Activated CD4-positive, alpha-beta T cell treated with anti-CD3 and anti-CD28 coated beads for 4 hours (primary cell): ENCODE results near the gene HS6ST3.

Experiments
- DNase-seq, 2 donors: peaks; one replicate each; pipeline ENCODE4 v3.0.0-alpha.2; 2020

The HS6ST3 gene

DNA sequence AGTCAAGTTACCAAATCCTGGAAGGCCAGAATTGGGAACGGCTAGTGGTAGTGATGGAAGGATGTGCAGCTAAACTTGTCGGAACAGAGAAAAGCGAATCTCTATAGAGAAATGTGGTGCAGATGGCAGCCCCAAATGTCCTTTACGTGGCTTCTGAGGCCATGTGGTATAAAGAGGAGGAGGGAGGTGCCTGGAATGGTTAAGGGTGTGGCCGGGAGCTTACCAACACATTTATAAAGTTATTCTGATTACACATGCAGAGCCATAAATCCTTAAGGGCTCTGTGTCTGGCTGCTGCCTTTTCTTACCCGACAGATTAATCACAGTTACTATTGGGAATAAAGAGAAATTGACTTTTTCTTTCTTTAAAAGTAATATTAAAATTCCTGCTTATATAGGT lies 714.3 kb downstream of the HS6ST3 start:
- no peak for DNase-seq

DNA sequence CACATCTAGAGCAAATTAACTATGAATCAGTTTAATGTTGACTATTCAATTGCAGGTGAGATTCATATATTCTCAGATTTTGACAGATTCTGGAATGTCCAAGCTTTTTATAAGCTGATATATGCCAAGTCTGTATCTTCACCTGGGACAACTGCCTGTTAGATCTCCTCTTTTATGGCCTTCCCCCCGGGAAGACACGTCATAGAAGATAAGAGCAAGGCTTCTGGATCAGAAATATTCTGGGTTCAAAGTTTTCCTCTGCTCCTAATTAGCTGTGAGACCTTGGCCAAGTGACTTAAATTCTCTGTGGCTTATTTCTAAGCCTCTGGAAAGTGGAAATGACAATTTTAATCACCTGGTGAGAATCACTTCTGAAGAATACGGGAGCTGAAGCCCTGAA lies 716.8 kb downstream of the HS6ST3 start:
- DNase-seq = no peak

DNA sequence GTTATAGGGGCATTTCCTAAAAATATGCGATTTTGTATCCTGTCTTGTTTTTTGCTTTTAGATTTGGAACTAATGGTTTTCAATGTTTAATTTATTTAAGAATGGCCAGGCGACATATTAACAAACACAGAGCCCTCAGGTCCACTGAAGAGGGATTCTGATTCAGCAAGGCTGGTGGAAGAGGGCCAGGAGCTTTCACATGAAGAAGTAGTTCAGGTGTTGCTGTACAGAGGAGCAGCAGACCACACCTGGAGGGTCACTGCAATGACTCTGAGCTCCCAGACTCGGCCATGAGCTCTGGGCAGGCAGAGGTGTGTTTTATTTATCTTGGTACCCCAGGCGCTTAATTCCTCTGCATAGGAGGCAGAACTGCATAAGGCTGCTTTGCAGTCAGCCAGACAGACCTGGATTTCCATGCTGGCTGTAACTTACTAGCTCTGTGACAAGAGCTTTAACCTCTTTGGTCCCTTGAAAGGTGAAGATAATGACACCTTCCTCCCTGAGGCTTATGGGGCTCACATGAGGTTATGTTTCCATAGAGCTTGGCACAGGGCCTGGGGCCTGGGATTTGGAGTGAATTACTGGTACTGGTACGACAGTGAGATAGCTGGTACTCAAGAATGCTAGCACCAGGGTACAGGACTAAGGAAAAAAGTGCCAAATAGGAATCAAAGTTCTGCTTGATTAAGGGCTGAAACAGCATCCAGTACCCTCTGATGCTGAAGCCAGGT lies 719.6 kb downstream of the HS6ST3 start:
- DNase-seq = no peak

DNA sequence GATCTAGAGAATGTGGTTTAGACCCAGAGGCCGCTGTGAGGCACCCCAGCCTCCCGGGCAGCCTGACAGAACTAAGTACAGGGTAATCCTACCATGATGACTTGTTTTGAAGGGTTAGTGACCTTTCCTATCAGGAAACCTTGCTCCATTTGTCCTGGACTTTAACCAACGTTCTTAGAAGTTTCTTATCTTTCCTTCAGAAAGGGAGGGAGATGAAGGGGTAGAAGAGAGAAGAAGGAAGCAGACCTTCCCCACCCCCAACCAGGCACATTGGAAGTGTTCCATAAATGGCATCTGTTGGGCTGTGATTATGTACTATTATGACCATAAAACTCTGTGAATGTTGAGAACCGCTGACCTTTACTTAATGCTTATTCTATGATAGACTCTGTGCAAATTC lies 720.2 kb downstream of the HS6ST3 start:
- DNase-seq = no peak

DNA sequence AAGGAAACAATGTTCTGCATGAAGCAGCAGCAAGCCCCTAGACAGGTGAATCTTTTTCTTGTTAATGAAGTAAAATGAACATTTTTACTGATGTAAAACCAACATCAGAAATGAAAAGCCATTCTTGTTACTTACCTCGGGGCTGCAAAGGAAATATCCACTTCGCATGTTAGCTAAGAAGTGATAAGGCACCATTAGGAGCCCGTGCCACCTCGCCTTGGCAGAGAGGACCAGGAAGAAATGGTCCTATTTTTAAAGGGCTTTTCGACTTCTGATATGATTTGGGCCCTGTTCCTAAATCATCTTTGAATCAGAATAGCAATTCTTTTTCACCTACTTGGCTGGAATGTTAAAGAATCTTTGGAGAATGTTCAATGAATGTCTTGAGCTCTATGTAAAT lies 721.1 kb downstream of the HS6ST3 start:
- no peak for DNase-seq

DNA sequence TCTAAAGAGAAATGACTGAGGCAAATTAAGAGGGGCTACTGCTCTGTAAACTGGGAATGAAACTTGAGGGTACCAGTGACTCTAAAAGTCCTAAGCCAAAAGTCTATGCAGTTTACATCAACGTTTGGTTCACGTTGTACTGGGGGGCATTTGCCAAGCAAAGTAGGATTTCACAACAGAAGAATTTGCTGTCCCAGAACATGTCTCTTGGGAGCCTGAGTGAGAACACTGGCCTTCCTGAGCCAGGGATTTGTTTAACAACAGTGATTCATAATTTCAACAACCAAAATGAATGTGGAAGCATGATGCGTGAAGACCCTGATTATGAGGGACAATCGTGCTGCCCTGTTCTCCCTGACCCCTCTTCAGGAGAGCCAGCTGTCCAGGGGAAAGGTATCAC lies 726.4 kb downstream of the HS6ST3 start:
- no peak for DNase-seq

DNA sequence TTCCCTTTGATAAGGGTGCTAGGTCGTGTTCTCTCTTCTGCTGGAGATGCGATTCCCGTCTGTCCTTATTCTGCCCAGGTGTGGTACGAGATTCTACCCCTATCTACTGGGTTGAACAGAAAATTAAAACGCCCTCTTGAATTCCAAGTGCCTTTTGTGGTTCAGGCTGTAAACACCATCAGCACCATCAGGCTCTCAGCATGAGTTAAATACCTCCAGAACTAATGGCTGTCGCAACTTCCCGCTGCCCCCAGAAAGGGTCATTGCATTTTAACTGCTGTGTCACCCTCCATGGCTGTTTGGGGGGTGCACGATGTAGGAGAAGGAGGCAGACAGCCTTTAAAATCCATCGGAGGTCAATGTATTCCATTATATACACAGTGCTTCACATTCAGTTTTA lies 727.0 kb downstream of the HS6ST3 start:
- no peak for DNase-seq

DNA sequence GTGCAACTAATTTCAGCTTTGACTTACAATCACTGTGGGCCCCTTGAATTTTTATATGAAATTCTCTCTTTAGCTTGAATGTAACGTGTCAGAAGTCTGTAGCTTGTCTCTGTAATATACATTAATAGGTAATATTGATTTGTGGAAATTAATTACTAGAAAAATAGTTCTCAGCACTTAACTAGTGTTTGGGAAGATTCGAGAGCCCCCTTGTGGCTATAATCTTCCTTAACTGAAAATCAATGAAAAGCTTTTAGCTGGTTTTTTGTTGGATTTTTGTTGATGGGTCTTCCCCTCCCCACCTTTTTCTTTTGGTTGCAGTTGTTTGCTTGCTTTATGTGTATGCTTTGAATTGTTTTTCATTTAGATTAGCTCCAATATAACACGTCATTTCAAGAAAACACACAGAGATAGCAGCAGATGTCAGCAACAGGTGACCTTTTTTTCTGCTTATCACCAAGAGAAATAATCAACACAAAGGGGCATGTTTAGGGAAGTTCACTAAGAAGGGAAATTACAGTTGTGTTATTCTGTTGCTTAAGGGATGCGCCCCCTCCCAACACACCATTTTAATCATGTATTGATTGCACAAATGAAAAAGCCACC lies 727.5 kb downstream of the HS6ST3 start:
- DNase-seq = no peak

DNA sequence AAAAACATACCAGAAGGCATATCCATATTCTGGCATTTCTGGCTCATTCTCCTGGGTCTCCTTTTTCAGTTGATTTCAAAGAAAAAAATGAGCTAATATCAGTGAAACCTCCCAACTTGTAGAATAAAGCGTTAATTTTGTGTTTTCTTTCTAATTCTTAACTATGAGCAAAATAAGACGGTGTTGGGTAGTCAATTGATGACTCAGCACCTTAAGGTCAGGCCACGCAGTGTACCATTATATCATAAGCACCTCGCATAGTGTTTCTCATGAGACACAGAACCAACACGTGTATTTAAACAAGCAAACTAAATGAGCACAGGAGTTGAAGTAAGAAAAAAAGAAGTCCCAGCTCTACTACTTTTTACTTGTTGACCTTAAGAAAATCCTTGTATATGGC lies 729.5 kb downstream of the HS6ST3 start:
- DNase-seq = no peak

DNA sequence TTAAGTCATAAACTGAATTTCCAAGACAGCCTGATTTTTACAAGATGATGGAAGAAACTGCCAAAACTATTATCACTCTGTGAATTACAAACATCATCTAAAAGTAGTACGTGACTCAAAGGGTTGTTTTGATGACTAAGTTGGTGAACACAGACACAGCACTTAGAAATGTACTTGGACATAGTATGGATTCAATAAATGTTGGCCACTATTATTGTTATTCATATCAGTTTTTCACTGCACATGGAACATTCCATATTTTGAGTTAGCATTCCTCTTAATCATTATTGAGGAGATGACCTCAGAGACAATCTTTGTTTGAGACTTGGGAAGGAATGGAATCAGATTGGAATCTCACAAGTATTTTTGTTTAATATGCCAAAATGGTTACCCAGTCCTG lies 731.5 kb downstream of the HS6ST3 start:
- no peak for DNase-seq

DNA sequence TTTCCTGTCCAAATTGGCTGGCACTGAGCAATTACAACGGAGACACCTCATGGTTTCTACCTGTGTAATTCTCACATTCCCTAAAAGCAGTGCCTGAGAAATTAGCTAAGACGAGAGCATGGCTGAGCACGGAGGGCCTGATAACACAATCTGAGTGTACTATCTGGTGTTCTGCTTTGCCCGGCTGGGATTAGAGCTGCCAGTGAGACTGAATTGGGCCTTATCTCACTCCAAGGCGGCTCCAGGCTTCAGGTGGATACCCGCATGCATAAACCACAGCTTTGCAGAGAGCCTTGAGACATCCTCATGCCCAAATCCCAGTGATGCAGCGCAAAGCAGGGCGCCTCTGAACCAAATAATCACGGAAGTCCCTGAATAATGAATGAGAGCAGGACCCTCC lies 732.1 kb downstream of the HS6ST3 start:
- DNase-seq = no peak

DNA sequence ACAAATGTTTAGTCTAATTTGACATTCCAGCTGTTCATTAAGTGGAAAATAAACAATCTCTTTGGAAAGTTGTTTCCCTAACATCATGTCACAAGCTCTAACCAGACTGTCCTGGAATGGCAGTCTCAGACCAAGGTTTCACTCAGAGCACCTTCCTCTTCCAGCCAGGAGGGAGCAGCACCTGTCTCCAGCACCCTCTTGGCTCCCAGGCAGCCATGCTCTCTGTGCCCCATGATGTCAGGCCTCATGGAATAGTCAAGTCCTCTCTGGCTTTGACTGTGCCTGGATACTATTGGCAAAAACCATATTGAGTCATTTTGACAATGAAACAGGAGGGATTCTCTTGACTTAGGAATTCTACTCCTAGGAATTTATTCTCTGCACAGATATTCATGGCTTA lies 733.0 kb downstream of the HS6ST3 start:
- DNase-seq = no peak

DNA sequence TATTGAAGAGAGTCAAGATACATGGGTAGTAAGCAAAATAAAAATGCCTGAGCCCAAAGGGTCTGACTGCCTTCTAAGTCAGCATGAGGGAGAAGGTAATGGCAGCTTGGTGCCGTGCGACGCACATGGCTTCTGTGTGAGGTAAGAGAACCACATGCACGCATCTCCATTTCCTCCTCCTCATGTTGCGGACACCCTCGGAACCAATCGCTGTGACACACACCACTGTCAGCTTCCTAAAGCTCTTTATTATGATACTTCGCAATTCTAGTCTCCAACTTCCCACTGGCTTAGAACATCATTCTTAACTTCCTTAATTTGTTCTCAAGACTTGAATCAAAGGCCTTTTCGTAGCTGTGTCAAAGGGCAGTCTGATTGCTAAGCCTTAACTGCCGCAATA lies 734.2 kb downstream of the HS6ST3 start:
- DNase-seq = no peak

DNA sequence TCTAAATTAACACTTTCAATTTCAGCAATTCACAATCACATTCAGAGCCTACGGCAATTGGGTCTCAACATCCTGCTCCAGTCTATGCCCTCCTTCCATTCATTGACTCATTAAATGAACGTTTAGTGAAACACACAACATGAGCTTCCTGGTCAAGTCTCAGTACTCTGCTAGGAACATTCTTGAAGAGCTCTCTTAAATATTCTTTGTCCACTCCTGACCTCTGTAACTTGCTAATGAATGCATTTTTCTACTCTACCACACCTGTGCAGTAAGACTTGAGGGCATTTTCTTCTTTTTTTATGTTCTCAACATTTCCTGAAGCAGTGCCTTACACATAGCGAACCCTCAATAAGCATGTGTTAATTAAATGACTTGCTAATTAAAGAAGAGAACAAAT lies 735.7 kb downstream of the HS6ST3 start:
- no peak for DNase-seq

DNA sequence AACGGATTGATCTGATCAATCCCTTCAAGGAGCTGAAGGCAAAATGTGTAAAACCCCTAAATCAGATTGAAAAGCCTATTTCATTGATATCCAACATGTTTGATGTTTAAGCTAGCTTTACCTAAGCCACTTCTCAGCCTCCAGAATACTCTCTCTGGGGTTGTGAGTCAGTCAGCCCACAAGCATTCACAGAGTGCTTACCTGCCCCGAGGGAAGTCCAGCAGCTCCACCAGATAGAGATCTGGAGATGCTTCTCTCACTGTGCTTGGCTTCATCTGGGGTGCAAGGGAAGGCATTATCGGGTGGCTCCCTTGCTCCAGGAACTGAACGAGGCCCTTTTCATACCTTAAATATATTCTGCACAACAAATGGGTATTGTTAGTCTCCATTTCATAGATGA lies 744.7 kb downstream of the HS6ST3 start:
- DNase-seq = no peak

DNA sequence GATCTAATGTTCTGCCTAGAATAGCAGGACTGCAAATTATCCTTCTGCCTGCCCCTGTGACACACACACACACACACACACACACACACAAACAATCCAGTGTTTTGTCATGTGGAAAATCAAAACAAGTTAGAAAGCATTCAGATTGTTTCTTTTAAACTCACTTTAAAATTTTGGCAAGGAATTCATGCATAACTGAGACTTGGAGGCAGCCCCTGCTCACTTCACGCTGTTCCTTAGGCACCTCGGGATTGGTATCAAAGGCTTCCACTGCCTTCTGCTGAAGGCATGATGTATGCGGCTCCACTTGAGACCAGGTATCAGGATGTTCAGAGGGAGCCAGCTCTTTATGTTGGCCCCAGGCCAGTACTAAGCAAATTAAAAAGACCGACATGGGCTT lies 745.6 kb downstream of the HS6ST3 start:
- no peak for DNase-seq

DNA sequence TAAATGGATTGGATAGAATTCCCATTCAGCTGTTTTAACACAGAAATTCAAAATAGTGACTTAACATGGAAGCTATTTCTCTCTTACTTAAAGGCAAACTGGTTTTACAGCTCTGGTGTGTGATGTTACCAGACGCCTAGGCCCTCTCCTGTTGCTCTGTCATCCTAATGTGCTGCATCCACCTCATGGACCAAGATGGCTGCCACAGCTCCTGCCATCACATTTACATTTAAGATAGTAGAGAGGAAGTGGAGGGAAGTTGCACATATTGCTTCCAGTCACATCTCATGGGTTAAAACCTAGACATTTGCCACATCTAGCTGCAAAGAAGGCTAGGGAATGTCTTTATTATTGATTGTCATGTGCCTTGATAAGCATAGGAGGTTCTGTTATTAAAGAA lies 746.8 kb downstream of the HS6ST3 start:
- no peak for DNase-seq

DNA sequence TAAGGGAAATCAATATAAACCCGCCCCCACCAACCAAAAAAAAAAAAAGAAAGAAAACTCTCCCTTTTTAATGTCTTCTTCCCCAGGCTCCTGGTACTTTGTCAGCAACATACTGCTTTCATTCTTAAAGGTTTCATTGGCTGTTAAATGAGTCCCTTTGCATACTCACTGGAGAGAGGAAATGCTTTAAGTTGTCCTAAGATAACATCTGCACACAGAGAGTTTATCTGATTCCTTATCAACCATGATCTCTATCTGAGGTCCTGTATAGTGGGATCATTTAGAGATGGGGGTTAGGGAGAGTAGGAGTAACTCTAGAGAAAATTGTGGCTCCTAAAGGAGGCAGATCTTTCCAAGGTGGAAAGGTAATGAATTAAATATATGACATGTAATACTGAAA lies 747.9 kb downstream of the HS6ST3 start:
- no peak for DNase-seq

DNA sequence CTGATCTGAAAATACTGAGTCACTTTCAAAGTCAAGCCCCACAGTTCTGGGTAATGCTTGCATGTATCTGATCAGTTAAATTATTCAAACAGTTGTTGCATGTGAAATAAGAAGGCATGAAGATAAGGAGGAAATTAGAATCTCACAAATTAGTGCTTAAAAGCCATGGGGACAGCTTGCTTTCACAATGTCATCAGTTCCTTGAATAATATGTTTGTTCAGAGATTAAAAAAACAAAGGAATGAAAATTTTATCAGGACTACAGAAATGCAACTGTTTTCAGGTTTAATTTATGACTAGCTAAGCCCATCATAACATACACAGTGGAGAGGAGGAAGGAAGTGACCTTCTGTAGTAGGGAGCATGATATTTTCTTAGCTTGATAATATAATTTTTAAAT lies 754.3 kb downstream of the HS6ST3 start:
- no peak for DNase-seq

DNA sequence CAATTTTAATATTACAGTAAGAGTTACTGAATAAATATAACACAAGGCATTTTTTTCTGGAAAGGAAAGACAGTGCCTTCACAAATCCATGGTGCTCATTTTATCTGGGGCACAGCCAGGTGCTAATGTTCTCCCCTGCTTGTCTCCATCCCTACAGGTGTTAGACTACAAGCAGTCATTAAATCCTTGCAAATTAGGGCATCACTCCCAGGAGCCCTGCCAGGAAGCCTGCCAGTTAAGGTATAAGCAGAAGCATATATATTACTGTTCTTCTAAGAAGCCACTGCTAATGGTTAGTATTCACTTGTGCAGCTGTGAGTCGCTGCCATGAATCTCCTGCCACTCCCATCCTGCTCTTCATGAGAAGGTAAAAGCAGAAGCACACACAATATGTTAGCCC lies 754.7 kb downstream of the HS6ST3 start:
- no peak for DNase-seq

DNA sequence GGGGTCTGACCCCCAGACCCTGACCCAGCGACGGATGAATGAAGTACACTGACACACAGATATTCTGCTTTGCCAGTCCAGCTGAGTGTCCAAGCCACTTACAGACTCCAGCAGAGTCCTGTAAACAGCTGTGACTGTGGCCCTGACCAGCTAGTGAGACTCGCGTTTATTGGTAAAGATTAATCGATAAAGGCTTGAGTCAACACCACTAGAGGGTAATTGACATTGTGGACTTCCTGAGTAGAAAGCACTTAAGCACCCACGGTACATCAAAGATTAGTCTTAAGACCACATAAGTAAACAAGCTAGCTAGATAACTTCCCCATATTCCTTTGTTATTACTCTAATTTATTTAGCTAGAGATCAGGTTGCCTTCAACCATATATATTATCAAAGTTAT lies 758.4 kb downstream of the HS6ST3 start:
- DNase-seq = no peak

DNA sequence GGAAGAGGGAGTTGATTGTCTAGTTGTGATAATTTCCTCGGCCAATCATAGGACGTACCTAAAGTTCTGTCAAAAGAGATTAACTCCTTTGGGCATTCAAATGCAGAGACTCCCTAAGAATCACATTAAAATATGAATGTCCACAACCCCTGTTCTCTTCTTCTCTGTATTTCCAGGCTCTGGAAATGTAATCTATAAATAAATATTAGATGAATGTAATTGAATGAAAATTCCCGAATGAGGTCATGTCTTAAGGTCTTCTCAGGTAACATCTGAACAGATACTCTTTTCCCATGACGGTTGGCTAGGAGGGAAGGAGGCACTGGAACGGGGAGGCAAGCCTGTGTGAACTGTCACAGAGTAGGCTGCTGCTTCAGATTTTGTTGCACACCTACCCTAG lies 759.2 kb downstream of the HS6ST3 start:
- no peak for DNase-seq

DNA sequence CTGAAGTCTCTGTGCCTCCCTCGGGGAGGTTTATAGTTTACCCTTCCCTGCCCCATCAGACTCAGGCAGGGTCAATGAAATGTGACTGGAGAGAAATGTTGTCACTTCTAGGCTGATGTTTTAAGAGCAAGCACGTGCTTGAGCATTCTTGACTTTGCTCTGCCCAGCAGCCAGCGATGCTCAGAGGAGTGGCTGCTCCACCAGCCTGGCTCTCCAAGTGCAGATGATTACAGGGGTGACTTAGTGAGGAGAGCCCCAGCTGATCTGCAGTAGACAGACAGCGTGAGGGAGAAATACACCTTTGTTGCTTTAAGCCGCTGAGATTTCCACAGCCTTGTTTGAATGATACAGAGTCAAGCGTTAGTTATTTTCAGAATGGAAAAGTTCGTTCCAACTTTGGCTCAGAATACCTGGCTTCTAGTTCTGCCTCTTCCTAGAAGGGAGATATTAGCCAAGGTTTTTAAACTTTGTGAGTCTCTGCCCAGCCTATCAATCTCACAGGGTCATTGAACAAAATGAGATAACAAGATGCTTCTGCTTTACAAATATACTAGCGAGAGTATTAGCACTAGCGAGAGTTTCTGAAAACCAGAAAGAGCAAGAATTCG lies 760.7 kb downstream of the HS6ST3 start:
- DNase-seq = no peak

DNA sequence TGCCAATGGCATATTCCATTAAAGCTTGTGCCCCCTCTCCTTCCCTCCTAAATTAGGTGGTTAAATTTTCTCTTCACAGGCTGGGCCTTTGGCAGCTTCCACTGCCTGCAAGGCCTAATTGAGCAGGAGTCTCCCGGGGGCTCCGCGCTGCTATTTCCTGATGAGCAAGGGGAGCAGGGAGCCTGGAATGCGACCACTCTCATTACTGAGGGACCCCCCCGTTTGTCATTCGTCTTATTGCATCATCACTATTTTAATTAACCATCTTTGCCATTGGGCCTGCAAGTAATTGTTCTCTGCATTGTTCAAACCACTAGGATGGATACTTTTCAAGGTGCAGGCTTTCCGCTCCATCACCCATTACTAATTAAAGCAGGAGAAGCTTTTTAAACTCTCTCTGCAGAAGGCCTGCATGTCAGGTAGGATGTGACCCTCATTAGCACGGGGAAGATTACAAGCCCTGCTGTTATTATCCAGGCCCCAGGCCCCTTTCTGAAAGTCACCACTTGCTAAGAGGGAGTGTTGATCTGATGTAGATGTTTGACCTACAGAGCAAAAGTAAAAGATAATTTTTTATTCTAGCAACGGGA lies 762.0 kb downstream of the HS6ST3 start:
- no peak for DNase-seq
